Left ventricle myocardium inferior (tissue), 1 donor: ENCODE data around the gene USP17L13. TPM values are rescaled to one million over a fixed set of nuclear protein-coding genes. Genes with fewer than 3 reads are reported as not detected.
"Not testable (repeated sequence)": the region's sequence is repeated elsewhere in the genome, so short reads cannot be mapped to it uniquely, and the experiment has no call there.

Experiments used
- DNase-seq: peaks from one replicate; pipeline ENCODE4 v3.0.0-alpha.2; 2020
- H3K27ac ChIP-seq: fragments of 200-600 bp; replicated peaks from 2 replicates; pipeline ENCODE4 v1.8.0; 2021
- H3K27me3 ChIP-seq: fragments of 200-600 bp; 2 replicates; pipeline ENCODE4 v1.8.0; 2021; ENCODE audit warnings: low read depth
- H3K36me3 ChIP-seq: fragments of 200-600 bp; 2 replicates; pipeline ENCODE4 v1.8.0; 2021
- H3K4me1 ChIP-seq: fragments of 200-600 bp; 2 replicates; pipeline ENCODE4 v1.8.0; 2021
- H3K4me3 ChIP-seq: fragments of 200-600 bp; 2 replicates; pipeline ENCODE4 v1.8.0; 2021; ENCODE audit warnings: mild to moderate bottlenecking, moderate library complexity
- H3K9me3 ChIP-seq: fragments of 200-600 bp; replicated peaks from 2 replicates; pipeline ENCODE4 v1.8.0; 2021
- intact Hi-C: fragments of 100-400 bp; cut with micrococcal nuclease; formaldehyde crosslinking; loops from one replicate; pipeline ENCODE4 v1.11.0; 2022
- total RNA-seq: library from RNA; stranded (reverse); fragmentation: NEBNext Ultra II Directional; extraction: Animal tissue kit (Norgen Biotek cat#: 25700); gene quantifications from one replicate; pipeline ENCODE4 v1.2.1, GENCODE V29; 2021
- donor health status: DM: no; HTN: yes; CAD: no; lungs with severe emphysema.

Gene USP17L13
- total RNA-seq, 1 donor from 2014 or later = not detected

DNA sequence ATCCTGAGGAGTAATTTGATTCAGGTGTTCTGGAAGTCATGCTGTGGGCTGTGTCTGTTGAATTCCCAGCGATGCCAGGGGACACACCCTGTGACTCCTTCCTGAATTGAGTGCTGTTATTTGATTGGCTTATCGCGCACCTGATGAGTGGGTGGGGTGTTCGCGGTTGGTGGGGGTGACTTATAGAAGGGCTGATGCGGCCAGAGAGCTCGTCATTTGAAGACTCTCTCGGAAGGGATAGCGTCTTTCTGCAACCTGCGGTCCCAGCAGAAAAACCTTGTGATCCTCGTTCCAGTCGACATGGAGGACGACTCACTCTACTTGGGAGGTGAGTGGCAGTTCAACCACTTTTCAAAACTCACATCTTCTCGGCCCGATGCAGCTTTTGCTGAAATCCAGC lies 42.6 kb downstream of the USP17L13 start, which contains the start of gene USP17L22:
TSS of gene USP17L22 (plus strand) at position 301 of the 400 bp plus-strand sequence. CDS start at position 301, 0 bp downstream.
- H3K9me3 ChIP-seq, H3K36me3 ChIP-seq, H3K4me1 ChIP-seq, H3K4me3 ChIP-seq, DNase-seq, intact Hi-C loops, H3K27ac ChIP-seq, H3K27me3 ChIP-seq: not testable (repeated sequence)

DNA sequence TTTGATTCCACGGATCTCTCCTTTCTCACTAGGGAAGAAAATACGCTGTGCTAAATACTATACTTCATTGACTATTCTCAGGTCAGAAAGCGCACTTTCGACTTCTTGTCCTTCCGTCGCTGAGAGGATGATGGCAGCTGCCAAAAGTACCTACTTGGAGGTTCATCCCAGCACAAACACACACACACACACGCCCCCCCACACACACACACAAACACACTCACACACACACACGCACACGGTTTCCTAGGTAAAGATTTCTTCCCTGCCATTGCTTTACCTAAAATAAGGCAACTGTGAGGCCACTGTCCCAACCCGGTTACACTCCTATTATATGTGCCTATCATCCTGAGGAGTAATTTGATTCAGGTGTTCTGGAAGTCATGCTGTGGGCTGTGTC lies 47.0 kb downstream of the USP17L13 start:
- H3K4me1 ChIP-seq, H3K27ac ChIP-seq, H3K27me3 ChIP-seq, H3K4me3 ChIP-seq, H3K36me3 ChIP-seq, intact Hi-C loops, H3K9me3 ChIP-seq: not testable (repeated sequence)
- peak; percentile 27 for DNase-seq

Other genes starting within 250 kb of the USP17L13 start
- not detected for gene FAM90A26, start 54.5 kb upstream of the USP17L13 start, total RNA-seq
- not detected for gene USP17L10, start 14.2 kb upstream of the USP17L13 start, total RNA-seq
- gene USP17L11, start 9.5 kb upstream of the USP17L13 start, total RNA-seq = not detected
- gene USP17L12, start 4.7 kb upstream of the USP17L13 start, total RNA-seq = not detected
- not detected for gene USP17L15, start 9.5 kb downstream of the USP17L13 start, total RNA-seq
- gene USP17L17, start 19.0 kb downstream of the USP17L13 start, total RNA-seq = not detected
- not detected for gene USP17L18, start 23.7 kb downstream of the USP17L13 start, total RNA-seq
- not detected for gene USP17L19, start 28.5 kb downstream of the USP17L13 start, total RNA-seq
- gene USP17L20, start 33.2 kb downstream of the USP17L13 start, total RNA-seq = not detected
- gene USP17L21, start 38.0 kb downstream of the USP17L13 start, total RNA-seq = not detected
- not detected for gene USP17L22, start 42.7 kb downstream of the USP17L13 start, total RNA-seq
- gene USP17L24, start 100.3 kb downstream of the USP17L13 start, total RNA-seq = not detected
- gene USP17L25, start 105.0 kb downstream of the USP17L13 start, total RNA-seq = not detected
- not detected for gene USP17L26, start 109.8 kb downstream of the USP17L13 start, total RNA-seq
- gene USP17L5, start 114.5 kb downstream of the USP17L13 start, total RNA-seq = not detected
- gene USP17L27, start 119.3 kb downstream of the USP17L13 start, total RNA-seq = not detected
- not detected for gene USP17L28, start 124.0 kb downstream of the USP17L13 start, total RNA-seq
- gene USP17L29, start 128.7 kb downstream of the USP17L13 start, total RNA-seq = not detected
- gene USP17L30, start 138.2 kb downstream of the USP17L13 start, total RNA-seq = not detected
- gene DEFB131A, start 219.5 kb downstream of the USP17L13 start, total RNA-seq = not detected